Prostate gland (tissue), 2 donors: ENCODE measurements around the gene ZNF593OS.

ENCODE experiments used
- CTCF ChIP-seq, 4 experiments: fragments of 200-600 bp in 2 of 4; fragments of 450-650 bp in 2 of 4; sonication (generic) in 2 of 4; IDR thresholded peaks; 1 replicate in 3 of 4; 2 replicates in 1 of 4; pipeline ENCODE4 v1.5.1; 2016 to 2019; ENCODE audit warnings: antibody characterized with exemption in 4 of 4, mild to moderate bottlenecking in 2 of 4, moderate library complexity in 2 of 4
- POLR2A ChIP-seq: fragments of 450-650 bp; IDR thresholded peaks from one replicate; pipeline ENCODE4 v1.6.1; 2016; ENCODE audit warnings: antibody characterized with exemption, mild to moderate bottlenecking
- POLR2AphosphoS5 ChIP-seq: sonication (generic); formaldehyde crosslinking; IDR thresholded peaks from one replicate; pipeline ENCODE4 v1.6.1; 2017; ENCODE audit warnings: antibody characterized with exemption

- TF ChIP-seq CTCF (IDR thresholded peaks at IDR 0.05) (no peak), POLR2A (no peak), POLR2AphosphoS5 (no peak)
These were observed 38.8 kb downstream of the ZNF593OS start for GRCh38 chr1:26132834-26133167.
